SHP77 (cell line): Measurements from ENCODE around the gene SLC22A7.

Source experiments
- DNase-seq, 2 experiments: peaks; one replicate each; lab custom pipeline; 2025; lab: John Stamatoyannopoulos, UW

Gene SLC22A7

GRCh38 chr6:43267619-43268354 is 30.3 kb upstream of the SLC22A7 start:
- DNase-seq, result peak; percentile 73 to 74

DNA sequence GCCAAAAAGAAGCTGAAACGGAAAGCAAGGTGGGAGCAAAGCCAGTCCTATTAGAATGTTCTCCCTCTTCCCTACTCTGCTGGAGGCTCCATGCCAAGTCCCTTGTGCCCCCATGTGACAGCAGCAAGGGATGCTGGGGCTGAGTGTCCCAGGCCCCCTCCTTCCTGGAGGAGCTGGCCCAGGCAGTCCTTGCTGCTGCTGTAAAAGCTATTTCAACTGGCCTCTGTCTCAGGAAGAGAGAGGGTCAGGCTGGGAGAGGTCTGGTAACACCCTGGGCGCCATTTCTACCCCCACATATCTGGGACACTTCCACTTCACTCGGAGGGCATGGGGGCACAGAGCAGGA is 29.7 kb upstream of the SLC22A7 start:
- peak; percentile 56 to 73 for DNase-seq

GRCh38 chr6:43268782-43269272 is 29.2 kb upstream of the SLC22A7 start:
- DNase-seq, result no peak

DNA sequence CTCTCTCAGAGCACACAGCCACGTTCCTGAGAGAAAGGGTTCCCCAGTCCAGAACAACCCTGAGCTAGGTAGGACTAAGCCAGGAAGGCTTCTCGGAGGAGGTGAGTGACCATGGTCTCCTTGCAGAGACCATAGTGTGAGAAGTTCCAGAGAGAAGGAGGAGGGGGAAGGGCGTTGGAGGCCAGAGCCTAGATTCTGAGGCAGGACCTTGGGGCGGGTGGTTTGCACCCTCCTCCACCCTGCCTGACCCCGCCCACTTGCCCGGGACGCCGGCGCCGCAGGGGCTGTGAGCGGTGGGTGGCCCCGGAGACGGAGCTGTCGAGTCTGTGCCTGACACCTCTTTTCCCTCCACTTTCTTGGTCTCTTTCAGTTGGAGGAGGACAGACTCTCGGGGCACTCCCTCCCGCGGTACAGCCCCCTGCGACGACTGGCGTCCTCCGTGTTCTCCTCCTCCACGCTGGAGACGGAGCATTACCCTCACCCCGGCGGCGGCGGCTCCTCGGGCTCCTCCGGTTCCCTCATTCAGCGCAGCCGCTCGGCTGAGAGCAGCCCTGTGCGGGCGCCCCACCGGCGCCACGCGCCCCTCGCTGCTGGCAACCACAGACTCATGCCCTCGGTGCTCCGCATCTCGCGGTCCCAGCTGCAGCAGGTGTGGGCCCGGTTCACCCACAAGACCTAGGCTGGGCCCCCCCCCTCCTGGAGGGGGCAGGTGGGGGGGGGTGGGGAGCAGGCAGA is 28.6 kb upstream of the SLC22A7 start:
- DNase-seq, result no peak

GRCh38 chr6:43271103-43271815 is 26.8 kb upstream of the SLC22A7 start:
- no peak for DNase-seq

GRCh38 chr6:43271944-43272343 is 26.1 kb upstream of the SLC22A7 start:
- no peak for DNase-seq

DNA sequence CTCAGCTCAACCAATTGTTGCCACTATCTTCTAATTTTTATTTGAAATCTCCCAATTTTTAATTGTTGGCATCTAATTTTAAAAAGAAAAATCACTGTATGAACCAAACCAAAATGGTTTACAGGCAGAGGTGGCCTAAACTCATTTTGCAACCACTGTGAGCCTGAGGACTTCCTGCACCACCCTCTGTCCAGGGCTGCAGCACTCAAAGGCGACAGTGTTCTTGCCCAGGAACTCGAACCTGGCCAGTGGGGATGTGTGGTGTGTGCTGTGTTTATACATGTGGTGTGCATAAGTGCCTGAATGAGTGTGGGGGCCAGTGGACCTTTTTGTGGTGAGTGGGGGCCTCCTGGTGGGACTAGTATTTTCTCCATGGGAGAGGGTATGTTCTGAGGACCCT is 24.4 kb upstream of the SLC22A7 start:
- DNase-seq, result no peak

DNA sequence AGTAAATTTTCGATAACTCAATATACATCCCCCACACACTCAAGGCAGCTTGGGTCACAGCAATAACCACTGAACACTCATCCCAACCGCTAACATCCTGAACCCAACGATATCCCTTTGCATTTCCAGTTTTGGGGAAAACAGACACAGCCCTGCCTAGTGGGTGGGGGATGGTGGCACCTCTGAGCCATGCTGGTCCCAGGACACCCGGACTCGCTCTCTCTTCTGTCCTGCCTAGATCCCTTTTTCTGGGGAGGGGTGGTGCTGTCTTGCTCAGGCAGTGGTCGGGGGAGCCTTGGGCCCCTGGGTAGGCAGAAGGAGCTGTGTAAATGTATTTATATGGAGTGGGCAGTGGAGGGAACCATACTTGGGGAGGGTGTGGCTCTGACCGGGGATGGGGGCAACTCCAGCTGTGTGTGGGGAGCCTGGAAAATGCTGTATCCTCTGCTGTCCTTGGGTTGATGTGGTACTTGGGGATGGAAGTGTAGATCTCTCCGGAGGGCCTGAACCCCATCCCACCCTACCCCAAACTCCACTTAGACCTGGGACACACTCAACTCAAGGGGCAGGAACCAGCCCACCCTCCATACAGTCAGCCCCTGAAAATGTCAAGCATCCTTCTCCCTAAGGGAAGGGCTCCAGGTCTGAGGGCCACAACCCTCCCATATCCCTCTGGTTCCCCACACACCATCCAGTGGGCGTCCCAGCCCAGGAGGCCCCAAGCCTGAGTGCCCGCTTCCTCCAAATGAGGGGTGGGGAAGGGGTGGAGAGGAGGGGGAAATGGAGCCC is 23.7 kb upstream of the SLC22A7 start:
- DNase-seq, result no peak

GRCh38 chr6:43274916-43275597 is 23.0 kb upstream of the SLC22A7 start:
- DNase-seq, result no peak

DNA sequence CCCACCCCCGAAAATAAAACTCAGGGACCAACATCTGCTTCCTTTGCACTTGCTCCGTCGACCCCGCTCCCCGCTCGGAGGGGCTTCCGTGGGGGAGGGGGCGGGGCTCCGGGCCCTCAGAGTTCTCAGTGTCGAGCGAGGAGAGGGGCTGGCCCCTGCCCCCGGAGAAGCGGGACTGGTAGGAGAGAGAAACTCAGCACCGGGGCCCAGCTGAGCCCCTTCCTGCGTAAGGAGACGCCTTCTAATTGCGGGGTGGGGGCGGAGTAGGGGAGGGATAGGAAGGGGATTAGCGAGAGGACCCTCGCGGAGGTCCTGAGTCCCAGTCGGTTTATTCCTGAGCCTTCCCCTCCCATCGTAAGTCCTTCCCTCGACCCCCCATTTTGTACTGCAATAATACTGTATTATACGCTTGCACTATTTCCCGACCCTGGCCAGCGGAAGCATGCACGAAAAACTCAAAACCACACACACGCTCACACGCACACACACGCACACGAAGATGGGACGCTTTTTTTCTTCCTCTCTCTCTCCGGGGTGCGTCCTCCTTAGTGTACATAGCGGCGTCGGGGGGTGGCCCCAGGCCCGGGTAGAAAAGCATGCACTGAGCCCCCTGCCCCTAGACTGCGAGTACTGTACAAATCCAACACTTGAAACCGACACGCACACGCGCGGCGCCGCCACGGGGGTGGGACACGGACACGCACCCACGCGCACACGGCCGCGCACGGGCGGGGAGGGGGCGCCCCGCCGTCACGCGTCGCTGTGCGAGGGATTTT is 22.1 kb upstream of the SLC22A7 start:
- no peak for DNase-seq

- DNase-seq, result no peak
These were observed 21.3 kb upstream of the SLC22A7 start for GRCh38 chr6:43276577-43277305.

DNA sequence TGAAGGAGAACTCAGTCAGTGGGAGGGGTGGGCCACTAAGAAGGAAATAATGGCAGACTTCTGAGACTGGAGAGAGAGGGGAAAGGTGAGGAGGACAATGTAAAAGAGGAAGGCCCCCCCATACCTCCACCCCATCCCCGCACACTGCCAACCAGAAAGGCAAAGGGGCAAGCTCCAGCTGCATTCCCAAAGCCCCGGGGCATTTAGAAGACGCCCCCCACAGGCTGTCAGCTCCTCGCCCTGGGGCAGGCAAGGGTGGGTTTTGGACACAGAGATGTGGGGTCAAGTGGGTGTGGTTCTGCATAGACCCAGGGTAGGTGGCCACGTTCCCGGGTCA is 20.8 kb upstream of the SLC22A7 start:
- DNase-seq, result no peak

DNA sequence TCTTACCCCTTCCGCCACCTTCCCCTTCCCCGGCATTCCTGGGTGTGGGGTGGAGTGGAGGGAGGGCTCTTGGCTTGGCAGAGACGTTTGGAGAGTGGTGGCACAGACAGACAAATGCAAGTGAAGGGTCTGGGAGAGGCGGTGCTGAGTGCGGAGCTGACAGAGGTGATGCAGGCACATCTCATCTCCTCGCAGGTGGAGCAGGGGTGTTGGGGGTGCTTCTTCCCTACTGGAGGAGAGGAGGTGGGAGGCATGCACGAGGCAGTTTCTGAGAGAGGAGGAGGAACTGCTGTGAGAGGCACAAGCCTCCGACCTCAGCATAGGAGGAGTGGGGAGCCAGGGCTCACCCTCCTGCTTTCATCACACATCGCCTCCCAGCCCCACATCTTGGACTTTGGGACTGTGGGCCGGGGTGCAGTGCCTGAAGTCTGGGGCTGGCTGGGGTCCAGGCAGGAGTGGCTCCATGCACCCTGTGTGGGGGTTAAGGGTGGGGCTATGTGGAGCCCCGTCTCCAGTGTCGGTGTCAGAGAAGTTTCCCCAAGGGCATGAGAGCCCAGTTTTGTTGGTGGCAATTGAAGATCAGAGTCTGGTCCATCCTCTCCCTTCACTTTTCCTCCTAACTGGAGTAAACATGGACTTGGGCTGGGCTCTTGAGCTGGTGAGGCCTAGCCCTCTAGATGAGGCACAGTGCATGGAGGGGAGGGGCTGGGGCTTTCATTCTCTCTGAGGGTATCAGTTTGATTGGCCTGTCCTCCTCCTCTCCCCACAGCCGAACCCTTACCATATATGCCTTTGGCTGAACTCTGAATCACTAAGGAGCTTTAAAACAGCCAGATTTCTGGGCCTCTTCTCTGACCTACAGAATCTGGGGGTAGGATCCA is 20.2 kb upstream of the SLC22A7 start:
- no peak for DNase-seq

- DNase-seq, result no peak
These were observed 19.5 kb upstream of the SLC22A7 start for GRCh38 chr6:43278524-43279078.

- no peak for DNase-seq
These were observed 17.8 kb upstream of the SLC22A7 start for GRCh38 chr6:43280234-43280633.

- no peak for DNase-seq
These were observed 16.0 kb upstream of the SLC22A7 start for GRCh38 chr6:43282060-43282459.

- DNase-seq, result no peak
These were observed 15.2 kb upstream of the SLC22A7 start for GRCh38 chr6:43282636-43283513.

- no peak for DNase-seq
These were observed 14.6 kb upstream of the SLC22A7 start for GRCh38 chr6:43283514-43283901.
